ENCODE results near the gene AXIN2. TPM values are rescaled to one million over a fixed set of nuclear protein-coding genes. Genes with fewer than 3 reads are reported as not detected.

The AXIN2 gene
- total RNA-seq, 4 donors from 2014 or later, result 15.3 to 23.7 (median 20.5) TPM

DNA sequence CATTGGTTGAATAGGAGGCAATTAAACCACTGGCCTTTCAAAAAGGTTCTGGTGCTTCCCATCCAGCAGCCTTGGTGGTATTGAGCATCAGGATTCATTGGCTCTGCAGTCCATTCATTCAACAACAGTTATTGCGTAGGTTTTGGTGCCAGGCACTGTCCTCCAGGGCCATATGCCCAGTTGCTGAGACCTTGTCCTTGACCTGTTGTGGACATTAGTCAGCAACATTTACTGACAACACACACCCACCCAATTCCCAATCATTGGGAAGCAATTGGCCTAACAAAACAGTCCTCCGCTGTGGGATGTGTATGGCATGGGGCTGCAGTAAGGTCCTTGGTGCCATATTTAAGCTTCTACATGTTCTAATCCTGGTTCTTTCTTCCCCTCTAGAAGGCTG lies 82.2 kb downstream of the AXIN2 start:
- H3K4me3 ChIP-seq, result no peak overlapping the region
- no peaks in the 10 kb centered on the region for H3K4me1 ChIP-seq
- H3K27ac ChIP-seq, result no peak overlapping the region
- no peak for TF ChIP-seq POLR2A (IDR thresholded peaks at IDR 0.05)
- TF ChIP-seq, protein P1, sequence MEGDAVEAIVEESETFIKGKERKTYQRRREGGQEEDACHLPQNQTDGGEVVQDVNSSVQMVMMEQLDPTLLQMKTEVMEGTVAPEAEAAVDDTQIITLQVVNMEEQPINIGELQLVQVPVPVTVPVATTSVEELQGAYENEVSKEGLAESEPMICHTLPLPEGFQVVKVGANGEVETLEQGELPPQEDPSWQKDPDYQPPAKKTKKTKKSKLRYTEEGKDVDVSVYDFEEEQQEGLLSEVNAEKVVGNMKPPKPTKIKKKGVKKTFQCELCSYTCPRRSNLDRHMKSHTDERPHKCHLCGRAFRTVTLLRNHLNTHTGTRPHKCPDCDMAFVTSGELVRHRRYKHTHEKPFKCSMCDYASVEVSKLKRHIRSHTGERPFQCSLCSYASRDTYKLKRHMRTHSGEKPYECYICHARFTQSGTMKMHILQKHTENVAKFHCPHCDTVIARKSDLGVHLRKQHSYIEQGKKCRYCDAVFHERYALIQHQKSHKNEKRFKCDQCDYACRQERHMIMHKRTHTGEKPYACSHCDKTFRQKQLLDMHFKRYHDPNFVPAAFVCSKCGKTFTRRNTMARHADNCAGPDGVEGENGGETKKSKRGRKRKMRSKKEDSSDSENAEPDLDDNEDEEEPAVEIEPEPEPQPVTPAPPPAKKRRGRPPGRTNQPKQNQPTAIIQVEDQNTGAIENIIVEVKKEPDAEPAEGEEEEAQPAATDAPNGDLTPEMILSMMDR (IDR thresholded peaks at IDR 0.05), result no peak
- TF ChIP-seq EP300 (IDR thresholded peaks at IDR 0.05), result no peak
- no peaks in the 10 kb centered on the region for H3K9me3 ChIP-seq
- H3K36me3 ChIP-seq, result no peaks in the 10 kb centered on the region
- no peak for DNase-seq (ENCODE audit: low spot score in 2 of 2)
- no peaks in the 10 kb centered on the region for H3K27me3 ChIP-seq
- 96 to 98% methylated on average over 2 of the region's 2 CpGs for WGBS, 2 donors

All from tibial nerve (tissue), 4 donors.